GM18951 (cell line): Measurements from ENCODE around the gene KAZALD1.

Source experiments
- POLR2A ChIP-seq: IDR thresholded peaks from 4 replicates; pipeline ENCODE4 v1.6.1; 2011; ENCODE audit warnings: mild to moderate bottlenecking; ENCODE audit not compliant: insufficient read length, insufficient read depth; ENCODE audit errors: extremely low read depth
- in situ Hi-C: fragments of 300-500 bp; cut with MboI; formaldehyde crosslinking; loops from one replicate; pipeline ENCODE4 v1.12.0; 2022; ENCODE audit warnings: low sequenced_read_pairs, mixed read lengths, inconsistent platforms; ENCODE audit not compliant: unreplicated experiment

Gene KAZALD1

GRCh38 chr10:101061624-101062231 lies at the start of gene KAZALD1:
Gene KAZALD1 (plus strand): TSS chr10:101061989. CDS start chr10:101062593, 604 bp downstream.
- TF ChIP-seq POLR2A: no peak
- in situ Hi-C loops: no loop called here

GRCh38 chr10:101012525-101013364 lies 49.0 kb upstream of the KAZALD1 start:
- TF ChIP-seq POLR2A: no peak
- in situ Hi-C loops: no loop called here

GRCh38 chr10:101013365-101013825 lies 48.4 kb upstream of the KAZALD1 start:
- no peak for TF ChIP-seq POLR2A

GRCh38 chr10:101014230-101014884 lies 47.4 kb upstream of the KAZALD1 start:
- in situ Hi-C loops: no loop called here
- no peak for TF ChIP-seq POLR2A

More at GRCh38 chr10:101013365-101013825, 48.4 kb upstream of the KAZALD1 start:
- in situ Hi-C loops: no loop called here

- TF ChIP-seq POLR2A: no peak
- in situ Hi-C loops: no loop called here
Observed at GRCh38 chr10:101014966-101015581, 46.7 kb upstream of the KAZALD1 start.

GRCh38 chr10:101015582-101015973 lies 46.2 kb upstream of the KAZALD1 start:
- TF ChIP-seq POLR2A: no peak
- in situ Hi-C loops: no loop called here

- in situ Hi-C loops: no loop called here
- no peak for TF ChIP-seq POLR2A
Observed at GRCh38 chr10:101016814-101017213, 45.0 kb upstream of the KAZALD1 start.

- TF ChIP-seq POLR2A: no peak
- in situ Hi-C loops: no loop called here
Observed at GRCh38 chr10:101018118-101018599, 43.6 kb upstream of the KAZALD1 start.

- no peak for TF ChIP-seq POLR2A
- in situ Hi-C loops: no loop called here
Observed at GRCh38 chr10:101018600-101019439, 43.0 kb upstream of the KAZALD1 start.

- no peak for TF ChIP-seq POLR2A
- in situ Hi-C loops: no loop called here
Observed at GRCh38 chr10:101019440-101019703, 42.4 kb upstream of the KAZALD1 start.

GRCh38 chr10:101020427-101021075 lies 41.2 kb upstream of the KAZALD1 start:
- in situ Hi-C loops: no loop called here
- TF ChIP-seq POLR2A: no peak

GRCh38 chr10:101021239-101021638 lies 40.5 kb upstream of the KAZALD1 start:
- TF ChIP-seq POLR2A: no peak
- in situ Hi-C loops: no loop called here
